PC-9 (cell line): ENCODE measurements around the gene ITCH.

Experiments
- CTCF ChIP-seq: fragments of 200-600 bp; sonication (generic); conservative IDR thresholded peaks from 2 replicates; pipeline ENCODE4 v1.6.1; 2017; ENCODE audit warnings: mixed run types, antibody characterized with exemption, mild to moderate bottlenecking, moderate library complexity
- EZH2 ChIP-seq: fragments of 200-600 bp; sonication (generic); IDR thresholded peaks from 2 replicates; pipeline ENCODE4 v1.8.0; 2017; ENCODE audit warnings: antibody characterized with exemption, low read depth

GRCh38 chr20:34410336-34410735 lies 47.3 kb downstream of the ITCH start:
- no peak for TF ChIP-seq EZH2
- no peak for TF ChIP-seq CTCF
